GM12878 (cell line): ENCODE measurements around the gene USP37. TPM values are rescaled to one million over a fixed set of nuclear protein-coding genes. Genes with fewer than 3 reads are reported as not detected.

ENCODE experiments used
- BHLHE40 ChIP-seq, 2 experiments: fragments of 450-650 bp in 1 of 2; IDR thresholded peaks; 2 replicates each; pipeline ENCODE4 v1.6.1; 2011 to 2017; ENCODE audit warnings: low read depth in 2 of 2, borderline replicate concordance in 1 of 2, improper control_type of control experiment in 1 of 2, low read length in 1 of 2, mild to moderate bottlenecking in 1 of 2
- CREB1 ChIP-seq: IDR thresholded peaks from 2 replicates; pipeline ENCODE4 v1.6.1; 2012; ENCODE audit warnings: low read depth, mild to moderate bottlenecking, inconsistent platforms
- FOXM1 ChIP-seq: IDR thresholded peaks from 2 replicates; pipeline ENCODE4 v1.6.1; 2012; ENCODE audit warnings: low read depth, mild to moderate bottlenecking, inconsistent platforms, low read length, moderate library complexity
- JUNB ChIP-seq: IDR thresholded peaks from 2 replicates; pipeline ENCODE4 v1.6.1; 2016; ENCODE audit warnings: antibody characterized with exemption, mild to moderate bottlenecking
- MEF2A ChIP-seq: IDR thresholded peaks from 2 replicates; pipeline ENCODE4 v1.6.1; 2011; ENCODE audit warnings: low read depth, mild to moderate bottlenecking, low read length, moderate library complexity; ENCODE audit not compliant: insufficient read depth
- MTA2 ChIP-seq: fragments of 450-650 bp; IDR thresholded peaks from 2 replicates; pipeline ENCODE4 v1.6.1; 2016; ENCODE audit warnings: low read depth, mild to moderate bottlenecking, moderate library complexity
- MXI1 ChIP-seq: fragments of 150-350 bp; IDR thresholded peaks from 2 replicates; pipeline ENCODE4 v1.6.1; 2011; ENCODE audit warnings: low read depth, mild to moderate bottlenecking, inconsistent platforms, low read length, improper control_type of control experiment
- NFIC ChIP-seq: IDR thresholded peaks from 2 replicates; pipeline ENCODE4 v1.6.1; 2012; ENCODE audit warnings: low read depth, mild to moderate bottlenecking, inconsistent platforms, low read length, moderate library complexity
- PML ChIP-seq: IDR thresholded peaks from 2 replicates; pipeline ENCODE4 v1.6.1; 2012; ENCODE audit warnings: low read length, inconsistent platforms
- POLR2AphosphoS2 ChIP-seq: IDR thresholded peaks from 2 replicates; pipeline ENCODE4 v1.6.1; 2011; ENCODE audit warnings: low read depth, mild to moderate bottlenecking, low read length, improper control_type of control experiment, moderate library complexity
- RFX5 ChIP-seq: IDR thresholded peaks from 2 replicates; pipeline ENCODE4 v1.6.1; 2011; ENCODE audit warnings: low read depth, low read length, improper control_type of control experiment
- TCF12 ChIP-seq: IDR thresholded peaks from 2 replicates; pipeline ENCODE4 v1.6.1; 2011; ENCODE audit warnings: low read depth, mild to moderate bottlenecking, low read length
- TCF7 ChIP-seq: IDR thresholded peaks from 2 replicates; pipeline ENCODE4 v1.6.1; 2014; ENCODE audit warnings: antibody characterized with exemption, borderline replicate concordance
- YY1 ChIP-seq: IDR thresholded peaks from 2 replicates; pipeline ENCODE4 v1.6.1; 2011; ENCODE audit warnings: low read depth, mild to moderate bottlenecking, low read length
- ZNF207 ChIP-seq: fragments of 450-650 bp; IDR thresholded peaks from 2 replicates; pipeline ENCODE4 v1.6.1; 2014; ENCODE audit warnings: antibody characterized with exemption, mild to moderate bottlenecking, borderline replicate concordance
- ZNF24 ChIP-seq: fragments of 450-650 bp; IDR thresholded peaks from 2 replicates; pipeline ENCODE4 v1.6.1; 2017; ENCODE audit warnings: antibody characterized with exemption, mild to moderate bottlenecking
- polyA plus RNA-seq, 11 experiments: library from polyadenylated mRNA; depleted of rRNA in 4 of 11; unstranded in 6 of 11; stranded (reverse) in 5 of 11; fragments of >200 nt; fragmentation: Nextera tagmentation in 4 of 11; fragmentation: Illumina TruSeq in 1 of 11; extraction: Ambion mirVana in 4 of 11; extraction: Trizol in 1 of 11; gene quantifications; 1 replicate in 1 of 11; 2 replicates in 10 of 11; pipeline versions ENCODE4 v1.2.1 to v1.2.3, GENCODE V29; 2011 to 2016; ENCODE audit warnings: inconsistent platforms in 2 of 11, missing spikeins in 2 of 11, low read depth in 1 of 11
- total RNA-seq, 4 experiments: library from RNA; depleted of rRNA in 3 of 4; stranded (reverse); fragments of >200 nt in 3 of 4; fragmentation: Illumina TruSeq in 1 of 4; extraction: Trizol in 1 of 4; gene quantifications; 2 replicates each; pipeline versions ENCODE4 v1.2.1 to v1.2.3, GENCODE V29; 2013 to 2021
- TF ChIP-seq, protein P1 (sequence below): IDR thresholded peaks from 2 replicates; pipeline ENCODE4 v1.6.1; 2012; ENCODE audit warnings: low read depth, low read length, improper control_type of control experiment
- TF ChIP-seq, protein P2 (sequence below): IDR thresholded peaks from 2 replicates; pipeline ENCODE4 v1.6.1; 2012; ENCODE audit warnings: low read length, inconsistent platforms
- TF ChIP-seq, protein P3 (sequence below): IDR thresholded peaks from 2 replicates; pipeline ENCODE4 v1.6.1; 2012; ENCODE audit warnings: low read depth, low read length, improper control_type of control experiment
- TF ChIP-seq, protein P4 (sequence below): fragments of 450-650 bp; conservative IDR thresholded peaks from 2 replicates; pipeline ENCODE4 v1.6.1; 2017; ENCODE audit warnings: mild to moderate bottlenecking, moderate library complexity
- TF ChIP-seq, protein P5 (sequence below): fragments of 450-650 bp; IDR thresholded peaks from 2 replicates; pipeline ENCODE4 v1.6.1; 2017; ENCODE audit warnings: low read depth, mild to moderate bottlenecking, moderate library complexity
- TF ChIP-seq, protein P6 (sequence below): fragments of 150-350 bp; IDR thresholded peaks from 2 replicates; pipeline ENCODE4 v1.6.1; 2016; ENCODE audit warnings: low read depth, low read length

USP37 gene
- total and polyA plus RNA-seq, 10 of the 15 experiments (the other 5 are each of a cell fraction or from before 2014, with no cell fraction given) = 2.8 to 16.0 (median 10.4) TPM

DNA sequence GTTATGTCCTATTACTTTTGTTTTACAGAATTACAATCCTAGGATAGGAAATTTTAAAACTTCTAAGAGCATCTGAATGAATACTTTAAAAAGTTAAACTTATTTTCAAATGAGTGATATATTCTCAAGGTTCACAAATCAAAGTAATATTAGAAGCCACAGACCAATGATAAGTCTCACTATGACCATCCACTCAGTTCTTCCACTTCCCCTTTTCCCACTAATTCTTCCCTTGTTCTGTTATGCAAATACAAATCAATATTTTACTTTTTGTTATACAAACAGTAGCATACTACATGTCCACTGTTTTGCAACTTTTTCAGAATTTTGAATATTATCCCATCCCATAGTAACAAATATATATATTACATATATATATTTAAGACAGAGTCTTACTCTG, 20.2 kb downstream of the USP37 start (continued):
- TF ChIP-seq, protein P1, sequence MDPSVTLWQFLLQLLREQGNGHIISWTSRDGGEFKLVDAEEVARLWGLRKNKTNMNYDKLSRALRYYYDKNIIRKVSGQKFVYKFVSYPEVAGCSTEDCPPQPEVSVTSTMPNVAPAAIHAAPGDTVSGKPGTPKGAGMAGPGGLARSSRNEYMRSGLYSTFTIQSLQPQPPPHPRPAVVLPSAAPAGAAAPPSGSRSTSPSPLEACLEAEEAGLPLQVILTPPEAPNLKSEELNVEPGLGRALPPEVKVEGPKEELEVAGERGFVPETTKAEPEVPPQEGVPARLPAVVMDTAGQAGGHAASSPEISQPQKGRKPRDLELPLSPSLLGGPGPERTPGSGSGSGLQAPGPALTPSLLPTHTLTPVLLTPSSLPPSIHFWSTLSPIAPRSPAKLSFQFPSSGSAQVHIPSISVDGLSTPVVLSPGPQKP = no peak
- TF ChIP-seq, protein P2, sequence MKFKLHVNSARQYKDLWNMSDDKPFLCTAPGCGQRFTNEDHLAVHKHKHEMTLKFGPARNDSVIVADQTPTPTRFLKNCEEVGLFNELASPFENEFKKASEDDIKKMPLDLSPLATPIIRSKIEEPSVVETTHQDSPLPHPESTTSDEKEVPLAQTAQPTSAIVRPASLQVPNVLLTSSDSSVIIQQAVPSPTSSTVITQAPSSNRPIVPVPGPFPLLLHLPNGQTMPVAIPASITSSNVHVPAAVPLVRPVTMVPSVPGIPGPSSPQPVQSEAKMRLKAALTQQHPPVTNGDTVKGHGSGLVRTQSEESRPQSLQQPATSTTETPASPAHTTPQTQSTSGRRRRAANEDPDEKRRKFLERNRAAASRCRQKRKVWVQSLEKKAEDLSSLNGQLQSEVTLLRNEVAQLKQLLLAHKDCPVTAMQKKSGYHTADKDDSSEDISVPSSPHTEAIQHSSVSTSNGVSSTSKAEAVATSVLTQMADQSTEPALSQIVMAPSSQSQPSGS = peak; percentile 59
- TF ChIP-seq TCF12 (no peak), MTA2 (peak; percentile 70), FOXM1 (peak; percentile 37; the same call in 1 of the 2 replicates), YY1 (no peak), JUNB (peak; percentile 86), MEF2A (0 out of 2 replicates have a peak, but pooled peaks have one; percentile 41), RFX5 (no peak), CREB1 (no peak), ZNF207 (no peak), ZNF24 (0 out of 2 replicates have a peak, but pooled peaks have one; percentile 31), MXI1 (no peak), PML (no peak), POLR2AphosphoS2 (no peak), BHLHE40 (IDR thresholded peaks at IDR 0.05; ENCODE audit: borderline replicate concordance in 1 of 2, low read depth in 2 of 2, low read length in 1 of 2) (no peak), TCF7 (peak; percentile 91), NFIC (peak; percentile 80; the same call in 1 of the 2 replicates)
- TF ChIP-seq, protein P3, sequence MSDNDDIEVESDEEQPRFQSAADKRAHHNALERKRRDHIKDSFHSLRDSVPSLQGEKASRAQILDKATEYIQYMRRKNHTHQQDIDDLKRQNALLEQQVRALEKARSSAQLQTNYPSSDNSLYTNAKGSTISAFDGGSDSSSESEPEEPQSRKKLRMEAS = no peak
- TF ChIP-seq, protein P4, sequence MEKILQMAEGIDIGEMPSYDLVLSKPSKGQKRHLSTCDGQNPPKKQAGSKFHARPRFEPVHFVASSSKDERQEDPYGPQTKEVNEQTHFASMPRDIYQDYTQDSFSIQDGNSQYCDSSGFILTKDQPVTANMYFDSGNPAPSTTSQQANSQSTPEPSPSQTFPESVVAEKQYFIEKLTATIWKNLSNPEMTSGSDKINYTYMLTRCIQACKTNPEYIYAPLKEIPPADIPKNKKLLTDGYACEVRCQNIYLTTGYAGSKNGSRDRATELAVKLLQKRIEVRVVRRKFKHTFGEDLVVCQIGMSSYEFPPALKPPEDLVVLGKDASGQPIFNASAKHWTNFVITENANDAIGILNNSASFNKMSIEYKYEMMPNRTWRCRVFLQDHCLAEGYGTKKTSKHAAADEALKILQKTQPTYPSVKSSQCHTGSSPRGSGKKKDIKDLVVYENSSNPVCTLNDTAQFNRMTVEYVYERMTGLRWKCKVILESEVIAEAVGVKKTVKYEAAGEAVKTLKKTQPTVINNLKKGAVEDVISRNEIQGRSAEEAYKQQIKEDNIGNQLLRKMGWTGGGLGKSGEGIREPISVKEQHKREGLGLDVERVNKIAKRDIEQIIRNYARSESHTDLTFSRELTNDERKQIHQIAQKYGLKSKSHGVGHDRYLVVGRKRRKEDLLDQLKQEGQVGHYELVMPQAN = no peak
- TF ChIP-seq, protein P5, sequence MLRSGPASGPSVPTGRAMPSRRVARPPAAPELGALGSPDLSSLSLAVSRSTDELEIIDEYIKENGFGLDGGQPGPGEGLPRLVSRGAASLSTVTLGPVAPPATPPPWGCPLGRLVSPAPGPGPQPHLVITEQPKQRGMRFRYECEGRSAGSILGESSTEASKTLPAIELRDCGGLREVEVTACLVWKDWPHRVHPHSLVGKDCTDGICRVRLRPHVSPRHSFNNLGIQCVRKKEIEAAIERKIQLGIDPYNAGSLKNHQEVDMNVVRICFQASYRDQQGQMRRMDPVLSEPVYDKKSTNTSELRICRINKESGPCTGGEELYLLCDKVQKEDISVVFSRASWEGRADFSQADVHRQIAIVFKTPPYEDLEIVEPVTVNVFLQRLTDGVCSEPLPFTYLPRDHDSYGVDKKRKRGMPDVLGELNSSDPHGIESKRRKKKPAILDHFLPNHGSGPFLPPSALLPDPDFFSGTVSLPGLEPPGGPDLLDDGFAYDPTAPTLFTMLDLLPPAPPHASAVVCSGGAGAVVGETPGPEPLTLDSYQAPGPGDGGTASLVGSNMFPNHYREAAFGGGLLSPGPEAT = 0 out of 2 replicates have a peak, but pooled peaks have one; percentile 19
- TF ChIP-seq, protein P6, sequence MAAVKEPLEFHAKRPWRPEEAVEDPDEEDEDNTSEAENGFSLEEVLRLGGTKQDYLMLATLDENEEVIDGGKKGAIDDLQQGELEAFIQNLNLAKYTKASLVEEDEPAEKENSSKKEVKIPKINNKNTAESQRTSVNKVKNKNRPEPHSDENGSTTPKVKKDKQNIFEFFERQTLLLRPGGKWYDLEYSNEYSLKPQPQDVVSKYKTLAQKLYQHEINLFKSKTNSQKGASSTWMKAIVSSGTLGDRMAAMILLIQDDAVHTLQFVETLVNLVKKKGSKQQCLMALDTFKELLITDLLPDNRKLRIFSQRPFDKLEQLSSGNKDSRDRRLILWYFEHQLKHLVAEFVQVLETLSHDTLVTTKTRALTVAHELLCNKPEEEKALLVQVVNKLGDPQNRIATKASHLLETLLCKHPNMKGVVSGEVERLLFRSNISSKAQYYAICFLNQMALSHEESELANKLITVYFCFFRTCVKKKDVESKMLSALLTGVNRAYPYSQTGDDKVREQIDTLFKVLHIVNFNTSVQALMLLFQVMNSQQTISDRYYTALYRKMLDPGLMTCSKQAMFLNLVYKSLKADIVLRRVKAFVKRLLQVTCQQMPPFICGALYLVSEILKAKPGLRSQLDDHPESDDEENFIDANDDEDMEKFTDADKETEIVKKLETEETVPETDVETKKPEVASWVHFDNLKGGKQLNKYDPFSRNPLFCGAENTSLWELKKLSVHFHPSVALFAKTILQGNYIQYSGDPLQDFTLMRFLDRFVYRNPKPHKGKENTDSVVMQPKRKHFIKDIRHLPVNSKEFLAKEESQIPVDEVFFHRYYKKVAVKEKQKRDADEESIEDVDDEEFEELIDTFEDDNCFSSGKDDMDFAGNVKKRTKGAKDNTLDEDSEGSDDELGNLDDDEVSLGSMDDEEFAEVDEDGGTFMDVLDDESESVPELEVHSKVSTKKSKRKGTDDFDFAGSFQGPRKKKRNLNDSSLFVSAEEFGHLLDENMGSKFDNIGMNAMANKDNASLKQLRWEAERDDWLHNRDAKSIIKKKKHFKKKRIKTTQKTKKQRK = no peak
